Measurements from ENCODE around the gene HADH. TPM values are rescaled to one million over a fixed set of nuclear protein-coding genes. Genes with fewer than 3 reads are reported as not detected.

The HADH gene
- total RNA-seq, 1 experiment from 2014 or later = 69.5 TPM

DNA sequence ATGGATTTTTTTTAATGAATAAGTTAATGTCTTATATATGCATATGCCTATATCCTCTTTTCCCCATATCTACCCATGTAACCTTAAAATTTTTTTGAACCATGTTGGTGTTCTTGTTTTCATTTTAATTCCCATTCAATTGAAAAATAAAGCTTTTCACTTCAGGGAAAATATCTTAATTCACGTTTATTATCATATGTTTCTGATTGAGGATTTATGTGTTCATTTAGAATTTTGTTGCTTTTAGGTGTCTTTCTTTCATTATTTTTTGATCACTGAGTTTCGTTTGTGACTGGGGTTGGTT is 29.1 kb downstream of the HADH start:
- H3K4me3 ChIP-seq (ENCODE audit: low read depth, low read length, poor library complexity, severe bottlenecking) = no peak overlapping the region
- no TSS peak for BruUV-seq (replicated peaks)
- ChIA-PET CTCF (interaction anchor here (0.6 to 2.4 kb wide), 6 partner anchors 29 to 1334 kb away, joined by 3 to 13 read pairs (median 4); no protein-coding TSS in a partner anchor), POLR2A (ENCODE audit: low non-redundant PET) (interaction anchor here (0.7 kb wide), 1 partner anchor 553 kb away, joined by 3 read pairs; no protein-coding TSS in a partner anchor)
- H3K9me3 ChIP-seq (ENCODE audit: low read depth, low read length, poor library complexity, severe bottlenecking) = no peaks in the 10 kb centered on the region
- H3K36me3 ChIP-seq (ENCODE audit: insufficient read depth, low read length, poor library complexity, severe bottlenecking) = peaks cover 39% of the 10 kb centered on the region
- intact Hi-C loops (cut with micrococcal nuclease; ENCODE audit: unreplicated experiment) = loop anchor here (2.0 to 5.0 kb wide), 2 partner anchors 473 to 554 kb away; no protein-coding TSS in a partner anchor
- DNase-seq (ENCODE audit: low spot score) = no peak
- no peaks in the 10 kb centered on the region for H3K27me3 ChIP-seq (replicated peaks; ENCODE audit: insufficient read depth, low read depth, low read length, poor library complexity)
- TF ChIP-seq EZH2 (IDR thresholded peaks at IDR 0.05; ENCODE audit: borderline replicate concordance, low read depth, low read length, poor library complexity, severe bottlenecking) = no peak
- no peak for TF ChIP-seq CTCF (conservative IDR thresholded peaks at IDR 0.05; ENCODE audit: low read depth, low read length)
- no peak overlapping the region for H3K27ac ChIP-seq (ENCODE audit: low read depth, low read length, poor library complexity, severe bottlenecking)
- H3K4me1 ChIP-seq (ENCODE audit: insufficient read depth, low read length, poor library complexity, severe bottlenecking) = no peaks in the 10 kb centered on the region

- intact Hi-C loops (cut with micrococcal nuclease; ENCODE audit: unreplicated experiment) = no loop called here
- Histone ChIP-seq H3K9me3 (ENCODE audit: low read depth, low read length, poor library complexity, severe bottlenecking) (no peaks in the 10 kb centered on the region), H3K4me1 (ENCODE audit: insufficient read depth, low read length, poor library complexity, severe bottlenecking) (no peaks in the 10 kb centered on the region), H3K36me3 (ENCODE audit: insufficient read depth, low read length, poor library complexity, severe bottlenecking) (peaks cover 45% of the 10 kb centered on the region), H3K27ac (ENCODE audit: low read depth, low read length, poor library complexity, severe bottlenecking) (no peak overlapping the region), H3K4me3 (ENCODE audit: low read depth, low read length, poor library complexity, severe bottlenecking) (no peak overlapping the region), H3K27me3 (replicated peaks; ENCODE audit: insufficient read depth, low read depth, low read length, poor library complexity) (no peaks in the 10 kb centered on the region)
- TF ChIP-seq EZH2 (IDR thresholded peaks at IDR 0.05; ENCODE audit: borderline replicate concordance, low read depth, low read length, poor library complexity, severe bottlenecking) (no peak), CTCF (conservative IDR thresholded peaks at IDR 0.05; ENCODE audit: low read depth, low read length) (no peak)
- no peak for DNase-seq (ENCODE audit: low spot score)
- CTCF ChIA-PET = no interaction called here
- POLR2A ChIA-PET (ENCODE audit: low non-redundant PET) = no interaction called here
- no TSS peak for BruUV-seq (replicated peaks)
These were observed 34.6 kb downstream of the HADH start for GRCh38 chr4:108024085-108024877.

DNA sequence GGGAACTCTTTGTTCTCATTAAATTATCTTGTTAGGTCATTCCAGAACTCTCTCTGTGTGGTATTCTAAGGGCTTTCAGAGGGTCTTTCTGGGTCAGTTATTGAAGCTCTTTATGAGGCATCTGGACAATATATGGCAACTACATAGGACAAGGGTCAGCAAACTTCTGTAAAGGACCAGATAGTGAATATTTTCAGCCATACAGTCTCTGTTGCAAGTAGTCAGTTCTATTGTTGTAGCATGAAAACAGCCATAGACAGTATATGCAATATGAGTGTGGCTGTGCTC is 35.1 kb downstream of the HADH start:
- POLR2A ChIA-PET (ENCODE audit: low non-redundant PET) = no interaction called here
- no TSS peak for BruUV-seq (replicated peaks)
- H3K4me3 ChIP-seq (ENCODE audit: low read depth, low read length, poor library complexity, severe bottlenecking) = no peak overlapping the region

More for the DNA sequence above, 35.1 kb downstream of the HADH start:
- Histone ChIP-seq H3K4me1 (ENCODE audit: insufficient read depth, low read length, poor library complexity, severe bottlenecking) (no peaks in the 10 kb centered on the region), H3K36me3 (ENCODE audit: insufficient read depth, low read length, poor library complexity, severe bottlenecking) (peaks cover 39% of the 10 kb centered on the region), H3K27me3 (replicated peaks; ENCODE audit: insufficient read depth, low read depth, low read length, poor library complexity) (no peaks in the 10 kb centered on the region), H3K9me3 (ENCODE audit: low read depth, low read length, poor library complexity, severe bottlenecking) (no peaks in the 10 kb centered on the region), H3K27ac (ENCODE audit: low read depth, low read length, poor library complexity, severe bottlenecking) (no peak overlapping the region)
- CTCF ChIA-PET = no interaction called here
- intact Hi-C loops (cut with micrococcal nuclease; ENCODE audit: unreplicated experiment) = no loop called here
- TF ChIP-seq CTCF (conservative IDR thresholded peaks at IDR 0.05; ENCODE audit: low read depth, low read length) (no peak), EZH2 (IDR thresholded peaks at IDR 0.05; ENCODE audit: borderline replicate concordance, low read depth, low read length, poor library complexity, severe bottlenecking) (no peak)
- DNase-seq (ENCODE audit: low spot score) = no peak
